GM10266 (cell line): ENCODE measurements around the gene STK16.
"Not testable (repeated sequence)": the region's sequence is repeated elsewhere in the genome, so short reads cannot be mapped to it uniquely, and the experiment has no call there.

Experiments
- DNase-seq: peaks from one replicate; pipeline ENCODE4 v3.0.0; 2012; ENCODE audit errors: extremely low spot score
- CTCF ChIP-seq: IDR thresholded peaks from 2 replicates; pipeline ENCODE4 v1.5.1; 2012; ENCODE audit warnings: mild to moderate bottlenecking, low read depth; ENCODE audit not compliant: control insufficient read depth, insufficient read depth; ENCODE audit errors: missing control alignments

The STK16 gene

GRCh38 chr2:219245148-219245898 lies at the start of gene STK16, which contains the start of gene GLB1L:
TSS of gene STK16 (plus strand) at chr2:219245479. CDS start at chr2:219246000, 521 bp downstream.
TSS of gene GLB1L (minus strand) at chr2:219245444. CDS start at chr2:219243573, 1,871 bp downstream.
- peak; percentile 91 for DNase-seq
- no peak for TF ChIP-seq CTCF

GRCh38 chr2:219197388-219197787 lies 47.9 kb upstream of the STK16 start:
- DNase-seq = no peak
- no peak for TF ChIP-seq CTCF

GRCh38 chr2:219198974-219199373 lies 46.3 kb upstream of the STK16 start:
- DNase-seq = no peak
- TF ChIP-seq CTCF = no peak

GRCh38 chr2:219199470-219200211 lies 45.6 kb upstream of the STK16 start:
- DNase-seq = no peak
- TF ChIP-seq CTCF = no peak

- DNase-seq = not testable (repeated sequence)
Measured at GRCh38 chr2:219200502-219201326, 44.6 kb upstream of the STK16 start.

- DNase-seq = not testable (repeated sequence)
Measured at GRCh38 chr2:219201331-219201730, 43.9 kb upstream of the STK16 start.

- TF ChIP-seq CTCF = no peak
- no peak for DNase-seq
Measured at GRCh38 chr2:219204425-219205164, 40.7 kb upstream of the STK16 start.
